ENCODE measurements around the gene COG5.

DNA sequence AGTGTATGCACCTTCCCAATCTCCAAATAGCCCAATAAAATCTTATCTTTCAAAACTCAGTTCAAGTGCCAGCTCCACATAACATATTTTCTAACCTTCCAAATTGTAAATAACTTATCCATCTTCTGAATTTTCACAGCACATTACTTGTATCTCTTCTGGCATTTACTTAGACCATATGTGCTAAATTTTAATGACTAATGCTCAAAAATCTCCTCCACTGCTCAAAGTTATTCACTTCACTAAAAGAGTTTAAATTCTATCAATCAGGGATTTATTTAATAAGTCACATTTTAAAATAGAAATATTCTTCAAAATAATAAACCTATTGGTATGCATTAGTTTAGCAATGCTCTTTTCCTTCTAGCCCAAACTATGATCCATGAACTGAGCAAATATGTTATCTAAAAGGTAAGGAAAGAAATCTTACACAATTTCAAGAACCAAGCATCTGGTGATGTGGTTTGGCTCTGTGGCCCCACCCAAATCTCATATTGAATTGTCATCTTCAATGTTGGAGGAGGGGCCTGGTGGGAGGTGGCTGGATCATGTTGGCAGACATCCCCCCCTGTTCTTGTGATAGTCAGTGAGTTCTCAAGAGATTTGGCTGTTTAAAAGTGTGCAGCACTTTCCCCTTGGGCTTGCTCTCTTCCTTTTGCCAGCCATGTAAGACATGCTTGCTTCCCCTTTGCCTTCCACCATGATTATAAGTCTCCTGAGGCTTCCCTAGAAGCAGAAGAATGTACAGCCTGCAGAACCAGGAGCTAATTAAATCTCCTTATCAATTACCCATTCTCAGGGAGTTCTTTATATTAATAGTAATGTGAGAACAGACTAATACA, 121.9 kb downstream of the COG5 start:
- TF ChIP-seq YY1 (IDR thresholded peaks at IDR 0.05; ENCODE audit: insufficient read depth, insufficient read length) (no peak), ZNF274 (IDR thresholded peaks at IDR 0.05; ENCODE audit: low read depth, low read length) (no peak)

All from NT2/D1 (cell line).